ENCODE results near the gene GSKIP. TPM values are rescaled to one million over a fixed set of nuclear protein-coding genes. Genes with fewer than 3 reads are reported as not detected.

Gene GSKIP
- 37.8 TPM for total RNA-seq

DNA sequence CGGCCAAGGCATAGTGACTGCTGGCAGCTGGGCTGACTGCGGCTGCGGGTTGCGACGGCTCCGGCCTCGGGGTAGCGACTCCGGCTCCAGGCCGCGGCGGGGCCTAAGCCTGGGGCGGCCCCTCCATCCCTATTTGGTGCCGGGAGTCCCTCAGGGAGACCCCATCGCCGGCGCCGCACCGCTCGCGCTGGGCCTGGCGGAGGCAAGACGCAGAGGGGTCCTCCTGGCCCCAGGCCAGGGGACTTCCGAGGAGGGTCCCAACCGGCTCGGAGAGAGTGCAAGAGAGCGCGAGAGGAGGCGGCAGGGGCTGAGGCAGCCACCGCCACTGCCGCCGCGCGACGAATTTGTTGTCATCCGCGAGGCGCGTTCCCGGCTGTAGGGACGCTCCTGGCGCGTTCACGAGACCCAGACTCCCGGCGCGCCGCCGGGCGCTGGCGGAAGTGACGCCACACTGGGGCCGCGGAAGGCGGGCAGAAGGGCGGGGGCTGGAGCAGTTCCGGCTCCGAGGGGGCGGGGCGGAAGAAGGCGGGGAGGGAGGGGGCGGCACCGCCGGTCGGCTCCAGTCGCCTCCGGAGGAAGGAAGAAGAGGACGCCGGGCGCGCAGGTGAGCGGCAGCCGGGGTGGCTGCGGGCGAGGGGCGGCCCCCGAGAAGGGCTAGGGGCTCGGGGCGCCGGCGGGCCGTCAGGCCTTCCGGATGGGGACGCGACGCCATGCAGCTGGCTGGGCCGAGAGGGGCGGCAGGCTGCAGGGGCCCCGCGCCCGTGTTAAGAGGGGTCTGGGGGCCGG lies at the start of gene GSKIP, which contains the start of gene ATG2B:
Gene GSKIP, plus strand, starts transcription at position 562 of the 786 bp plus-strand sequence. CDS start 18,722 bp downstream, outside the sequence.
Gene ATG2B, minus strand, starts transcription at position 377 of the 786 bp plus-strand sequence. Its CDS starts 365 bp downstream, at position 12.

Small RNA genes lying within 50 kb of the gene (small RNA-seq; reads per million reads assigned to genes)
- gene RNU2-33P, result 0.18 reads per million

Other genes with a start within 250 kb of the GSKIP start
- gene BDKRB2, start 158.7 kb upstream of the GSKIP start, total RNA-seq, result 0.69 TPM
- not detected for gene BDKRB1, start 107.3 kb upstream of the GSKIP start, total RNA-seq
- 37.6 TPM for gene ATG2B, start 185 bp upstream of the GSKIP start, total RNA-seq
- 7.6 TPM for gene AK7, start 28.6 kb downstream of the GSKIP start, total RNA-seq
- 229 TPM for gene PAPOLA, start 138.9 kb downstream of the GSKIP start, total RNA-seq